GM23248 (cell line): ENCODE results near the gene IL2RA.

Experiments
- EZH2 ChIP-seq: fragments of 200-600 bp; sonication (generic); IDR thresholded peaks from 2 replicates; pipeline ENCODE4 v1.6.1; 2018; ENCODE audit warnings: antibody characterized with exemption, mild to moderate bottlenecking; ENCODE audit not compliant: insufficient read depth, poor library complexity, severe bottlenecking
- EZH2phosphoT487 ChIP-seq: fragments of 200-600 bp; sonication (generic); IDR thresholded peaks from 2 replicates; pipeline ENCODE4 v1.6.1; 2018; ENCODE audit warnings: antibody characterized with exemption, moderate library complexity, mild to moderate bottlenecking, low read depth; ENCODE audit not compliant: insufficient read depth

- TF ChIP-seq EZH2 (no peak), EZH2phosphoT487 (no peak)
Observed at GRCh38 chr10:6009961-6010360, 52.2 kb downstream of the IL2RA start.
